Heart left ventricle (tissue), 16 donors: ENCODE measurements around the gene GPRIN1. TPM values are rescaled to one million over a fixed set of nuclear protein-coding genes. Genes with fewer than 3 reads are reported as not detected.
A peak's percentile ranks its signal among the peaks of the same experiment; 100 is the strongest.

Experiments used
- ATAC-seq, 4 donors: fragments of 200-7000 bp; cut with Tn5 transposase; one replicate each; pipeline ENCODE4 v1.9.1; 2020 to 2022; ENCODE audit warnings: moderate library complexity in 4 of 4, mild to moderate bottlenecking in 3 of 4, moderate number of reproducible peaks in 1 of 4
- DNase-seq, 5 donors: peaks; one replicate each; pipeline ENCODE4 v3.0.0-alpha.2; 2020
- H3K27ac ChIP-seq, 12 donors: fragments of 200-600 bp; sonication (generic) in 4 of 12; one replicate each; pipeline versions ENCODE4 v1.5.0 to v1.8.0; 2016 to 2022; ENCODE audit warnings: mild to moderate bottlenecking in 2 of 12
- H3K27me3 ChIP-seq, 9 donors: fragments of 200-600 bp; sonication (generic) in 2 of 9; one replicate each; pipeline versions ENCODE4 v1.5.1 to v1.8.0; 2016 to 2022; ENCODE audit warnings: mild to moderate bottlenecking in 3 of 9
- H3K36me3 ChIP-seq, 9 donors: fragments of 200-600 bp; sonication (generic) in 2 of 9; one replicate each; pipeline versions ENCODE4 v1.5.0 to v1.8.0; 2018 to 2022; ENCODE audit warnings: mild to moderate bottlenecking in 2 of 9
- H3K4me1 ChIP-seq, 12 donors: fragments of 200-600 bp; sonication (generic) in 4 of 12; one replicate each; pipeline versions ENCODE4 v1.5.0 to v1.8.0; 2016 to 2022; ENCODE audit warnings: mild to moderate bottlenecking in 3 of 12
- H3K4me3 ChIP-seq, 12 donors: fragments of 200-600 bp; sonication (generic) in 4 of 12; one replicate each; pipeline versions ENCODE4 v1.5.0 to v1.8.0; 2017 to 2022; ENCODE audit warnings: mild to moderate bottlenecking in 9 of 12, moderate library complexity in 4 of 12
- H3K9me3 ChIP-seq, 12 donors: fragments of 200-600 bp; sonication (generic) in 4 of 12; one replicate each; pipeline versions ENCODE4 v1.5.0 to v1.8.0; 2016 to 2022; ENCODE audit warnings: mild to moderate bottlenecking in 1 of 12
- POLR2A ChIP-seq, 2 donors: fragments of 450-650 bp; IDR thresholded peaks; one replicate each; pipeline ENCODE4 v1.6.1; 2017; ENCODE audit warnings: antibody characterized with exemption in 2 of 2, mild to moderate bottlenecking in 2 of 2, moderate library complexity in 2 of 2
- WGBS, 4 donors: extraction: QIAGEN DNeasy Blood & Tissue Kit in 2 of 4; methylation state at CpG; one replicate each; pipeline versions ENCODE4 v1.1.5 to v1.1.7; 2013 to 2018; 5-methylcytosine and 5-hydroxymethylcytosine counted together
- intact Hi-C, 10 donors: fragments of 100-400 bp; cut with DNase I; formaldehyde crosslinking; loops; one replicate each; pipeline versions ENCODE4 v1.11.1 to v1.14.2; 2022
- polyA plus RNA-seq, 2 donors: library from polyadenylated mRNA; stranded (reverse); fragments of 200-250 nt; gene quantifications; one replicate each; pipeline ENCODE4 v1.2.3, GENCODE V29; 2013
- total RNA-seq, 9 donors: library from RNA; depleted of rRNA in 2 of 9; stranded (reverse); fragments of >200 nt in 2 of 9; fragmentation: NEBNext Ultra II Directional in 3 of 9; extraction: Animal tissue kit (Norgen Biotek cat#: 25700) in 3 of 9; gene quantifications; one replicate each; pipeline versions ENCODE4 v1.1.0 to v1.2.4, GENCODE V29; 2016 to 2023
- TF ChIP-seq, protein P1 (sequence below), 12 donors: fragments of 200-600 bp; sonication (generic) in 4 of 12; IDR thresholded peaks; one replicate each; pipeline versions ENCODE4 v1.5.0 to v1.8.0; 2018 to 2022; ENCODE audit warnings: antibody characterized with exemption in 12 of 12, mild to moderate bottlenecking in 5 of 12
- donor health status: ischemic (EF 13 %, LVEDD 7.1; RV severe dilation, severe dysfunction).
- donor health status: healthy with polysubstance abuse.
- donor health status: DM: no; HTN: yes; CAD: no.
- donor health status: DM: no; HTN: no; CAD: no.
- donor health status: ischemic (EF 25% LVEDD 6.9; RV normal size, moderate dysfunction).
- donor health status: ischemic (EF 25% LVEDD 5.7; RV mildly dilated, moderate dysfunction).
- donor health status: healthy.
- donor health status: DM: yes; HTN: yes; CAD: no.
- donor health status: ischemic (EF 35%, LVEDD 5.7; RV mildly dilated, moderate dysfunction).
- donor health status: nonischemic (EF 11% LVEDD 7.7; RV severe dilation, severe dysfunction).
- donor health status: DM: yes; HTN: yes; CAD: no.
- donor health status: PGD.
- donor health status: ischemic (EF 29% LVEDD 5.4; RV normal size, mild dysfunction).
- donor health status: nonischemic (EF 23%, LVEDD 6.1; RV moderate dilation, normal function).

The GPRIN1 gene
- total and polyA plus RNA-seq, 11 donors: 0.15 to 1.9 (median 0.36) TPM

DNA sequence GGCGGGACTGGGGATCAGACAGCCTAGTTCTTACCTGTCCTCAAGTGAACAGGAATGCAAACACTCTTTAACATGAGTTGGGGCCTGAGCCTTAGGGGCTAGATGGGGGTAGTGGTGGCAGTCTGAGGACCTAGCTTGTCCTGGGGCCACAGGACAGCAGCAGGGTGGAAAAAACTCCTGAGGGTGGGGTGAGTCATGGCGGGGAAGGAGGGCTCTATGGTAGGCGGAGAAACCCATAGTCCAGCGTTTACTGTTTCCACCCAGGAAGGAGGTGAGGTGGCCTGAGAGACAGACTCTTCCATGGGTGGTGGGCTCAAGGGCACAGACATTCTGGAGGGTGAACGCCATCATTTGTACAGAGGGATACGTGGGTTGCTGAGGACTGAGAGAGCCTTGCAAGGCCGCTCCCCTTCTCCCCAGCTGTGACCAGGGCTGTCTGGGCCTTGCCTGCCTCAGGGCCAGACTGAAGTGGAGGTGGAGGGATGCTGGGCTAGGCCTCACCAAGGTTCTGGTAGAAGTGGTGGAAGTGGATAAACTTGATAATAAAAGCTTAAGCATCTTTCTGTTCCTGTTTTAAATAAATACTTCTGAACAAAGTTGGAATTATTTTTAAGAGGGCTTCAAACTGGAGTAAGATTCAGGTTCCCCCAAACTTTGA lies 36.2 kb upstream of the GPRIN1 start:
- intact Hi-C loops: loop anchor here in 6 of 10 donors (2.0 to 10.0 kb wide), 4 partner anchors 71 to 281 kb away; partner anchors contain the start of genes ARL10 (in 1 of the 6) and KIAA1191 (in 1 of the 6)
- H3K27ac ChIP-seq: peak overlapping the region in 11 of 12 donors; percentile 53 to 88 (median 81)
- WGBS, 4 donors: 92 to 98% (median 96%) methylated on average over 6 to 7 of the region's 7 CpGs

DNA sequence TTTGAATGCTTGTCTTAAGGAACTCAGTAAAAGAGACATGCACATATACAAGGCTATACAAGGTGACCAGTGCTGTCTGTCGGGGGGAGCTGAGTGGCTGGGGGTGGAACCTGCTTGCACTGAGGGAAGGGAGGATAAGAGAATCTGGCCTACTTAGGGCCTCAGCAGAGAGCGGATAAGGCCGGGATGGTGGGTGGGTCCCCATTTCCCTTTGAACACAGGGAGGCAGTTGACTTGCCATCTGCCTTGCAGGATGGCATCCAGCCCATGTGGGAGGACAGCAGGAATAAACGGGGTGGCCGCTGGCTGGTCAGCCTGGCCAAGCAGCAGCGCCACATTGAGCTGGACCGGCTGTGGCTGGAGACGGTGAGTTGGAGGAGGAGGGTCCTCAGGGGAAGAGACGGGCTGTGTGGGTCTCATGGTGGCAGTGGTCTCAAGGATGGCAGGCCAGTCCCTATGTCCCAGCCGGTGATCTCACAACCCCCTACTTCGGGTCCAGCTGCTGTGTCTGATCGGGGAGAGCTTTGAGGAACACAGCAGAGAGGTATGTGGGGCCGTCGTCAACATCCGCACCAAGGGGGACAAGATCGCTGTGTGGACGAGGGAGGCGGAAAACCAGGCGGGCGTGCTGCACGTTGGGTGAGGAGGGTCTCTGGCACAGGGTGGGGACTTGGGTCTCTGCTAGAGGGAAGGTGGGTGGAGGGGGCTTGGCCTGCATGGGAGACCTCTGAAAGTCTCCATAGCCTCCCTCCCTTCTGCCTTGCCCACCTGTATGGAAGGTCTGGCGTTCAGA lies 35.1 kb upstream of the GPRIN1 start:
- intact Hi-C loops: loop anchor here in 8 of 10 donors (2.0 to 10.0 kb wide), 5 partner anchors 68 to 280 kb away; partner anchors contain the start of genes ARL10 (in 1 of the 8) and KIAA1191 (in 1 of the 8)
- Histone ChIP-seq H3K36me3 (no peaks in the 10 kb centered on the region), H3K4me3 (no peak overlapping the region), H3K4me1 (peaks cover 0 to 30% (median 15%) of the 10 kb centered on the region in 12 donors), H3K27me3 (no peaks in the 10 kb centered on the region), H3K27ac (no peak overlapping the region), H3K9me3 (no peaks in the 10 kb centered on the region)
- ATAC-seq: no peak
- no peak for TF ChIP-seq POLR2A (IDR thresholded peaks at IDR 0.05)
- TF ChIP-seq, protein P1, sequence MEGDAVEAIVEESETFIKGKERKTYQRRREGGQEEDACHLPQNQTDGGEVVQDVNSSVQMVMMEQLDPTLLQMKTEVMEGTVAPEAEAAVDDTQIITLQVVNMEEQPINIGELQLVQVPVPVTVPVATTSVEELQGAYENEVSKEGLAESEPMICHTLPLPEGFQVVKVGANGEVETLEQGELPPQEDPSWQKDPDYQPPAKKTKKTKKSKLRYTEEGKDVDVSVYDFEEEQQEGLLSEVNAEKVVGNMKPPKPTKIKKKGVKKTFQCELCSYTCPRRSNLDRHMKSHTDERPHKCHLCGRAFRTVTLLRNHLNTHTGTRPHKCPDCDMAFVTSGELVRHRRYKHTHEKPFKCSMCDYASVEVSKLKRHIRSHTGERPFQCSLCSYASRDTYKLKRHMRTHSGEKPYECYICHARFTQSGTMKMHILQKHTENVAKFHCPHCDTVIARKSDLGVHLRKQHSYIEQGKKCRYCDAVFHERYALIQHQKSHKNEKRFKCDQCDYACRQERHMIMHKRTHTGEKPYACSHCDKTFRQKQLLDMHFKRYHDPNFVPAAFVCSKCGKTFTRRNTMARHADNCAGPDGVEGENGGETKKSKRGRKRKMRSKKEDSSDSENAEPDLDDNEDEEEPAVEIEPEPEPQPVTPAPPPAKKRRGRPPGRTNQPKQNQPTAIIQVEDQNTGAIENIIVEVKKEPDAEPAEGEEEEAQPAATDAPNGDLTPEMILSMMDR (IDR thresholded peaks at IDR 0.05): no peak
- no peak for DNase-seq
- 90 to 93% (median 91%) methylated on average over 18 to 22 of the region's 22 CpGs for WGBS, 4 donors

More for the DNA sequence above, 36.2 kb upstream of the GPRIN1 start:
- Histone ChIP-seq H3K4me3 (peak overlapping the region in 7 of 12 donors; percentile 54 to 96 (median 85)), H3K27me3 (no peaks in the 10 kb centered on the region), H3K9me3 (no peaks in the 10 kb centered on the region), H3K36me3 (no peaks in the 10 kb centered on the region), H3K4me1 (peaks cover 0 to 32% (median 14%) of the 10 kb centered on the region in 12 donors)
- TF ChIP-seq POLR2A (IDR thresholded peaks at IDR 0.05): no peak
- TF ChIP-seq, protein P1 (IDR thresholded peaks at IDR 0.05): no peak
- no peak for DNase-seq
- ATAC-seq: no peak

DNA sequence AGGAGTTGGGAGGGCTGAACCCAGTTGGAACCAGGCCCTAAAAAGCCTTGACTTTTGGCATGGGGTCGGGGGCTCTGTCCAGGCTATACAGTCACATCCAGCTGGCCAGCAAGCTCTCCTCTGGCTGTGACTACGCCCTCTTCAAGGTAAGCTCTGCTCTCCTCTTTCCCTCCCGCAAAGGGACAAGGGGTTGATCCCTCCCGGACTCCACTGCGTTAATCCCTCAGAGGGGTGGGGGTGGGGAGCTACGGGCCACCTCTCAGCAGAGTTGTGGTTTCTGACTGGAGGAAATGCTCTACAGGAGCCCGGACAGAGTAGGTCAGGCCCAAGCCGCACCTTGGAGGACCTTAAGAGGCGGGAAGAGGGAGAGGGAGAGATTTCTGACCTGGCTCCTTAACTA lies 34.3 kb upstream of the GPRIN1 start:
- 68 to 88% (median 69%) methylated on average over 9 of the region's 9 CpGs for WGBS, 4 donors
- TF ChIP-seq, protein P1 (IDR thresholded peaks at IDR 0.05): no peak
- no peak for TF ChIP-seq POLR2A (IDR thresholded peaks at IDR 0.05)
- ATAC-seq: no peak

More for the DNA sequence above, 34.3 kb upstream of the GPRIN1 start:
- DNase-seq: no peak
- H3K36me3 ChIP-seq: no peaks in the 10 kb centered on the region
- H3K4me3 ChIP-seq: no peak overlapping the region
- no peaks in the 10 kb centered on the region for H3K27me3 ChIP-seq
- no peak overlapping the region for H3K27ac ChIP-seq
- intact Hi-C loops: loop anchor here in 7 of 10 donors (2.0 to 10.0 kb wide), 4 partner anchors 67 to 279 kb away; partner anchors contain the start of genes ARL10 (in 1 of the 7) and KIAA1191 (in 1 of the 7)
- H3K9me3 ChIP-seq: no peaks in the 10 kb centered on the region
- peaks cover 0 to 27% (median 15%) of the 10 kb centered on the region in 12 donors for H3K4me1 ChIP-seq
